A673 (cell line): Measurements from ENCODE around the gene CFAP210. TPM values are rescaled to one million over a fixed set of nuclear protein-coding genes. Genes with fewer than 3 reads are reported as not detected.
A peak's percentile ranks its signal among the peaks of the same experiment; 100 is the strongest.

Experiments used
- BruUV-seq: library from RNA; stranded (reverse); fragments of 400-500 nt; replicated peaks from 2 replicates; lab custom pipeline; 2021; lab: Mats Ljungman, UMichigan
- CTCF ChIA-PET: fragments of 300-600 bp; sonication (Branson Sonifier 250); formaldehyde crosslinking; loops from one replicate; lab custom pipeline; 2022; ENCODE audit warnings: antibody characterized with exemption; lab: Charles Lee
- POLR2A ChIA-PET: fragments of 300-600 bp; sonication (Branson Sonifier 250); formaldehyde crosslinking; loops from one replicate; lab custom pipeline; 2022; ENCODE audit warnings: antibody characterized with exemption; ENCODE audit not compliant: low non-redundant PET; lab: Charles Lee
- DNase-seq: peaks from one replicate; pipeline ENCODE4 v3.0.0-alpha.2; 2015; ENCODE audit warnings: low spot score
- H3K27ac ChIP-seq: fragments of 200-600 bp; sonication (generic); 2 replicates; pipeline ENCODE4 v1.5.1; 2016; ENCODE audit warnings: mixed run types, low read depth, mild to moderate bottlenecking, mixed read lengths, antibody characterized with exemption, low read length; ENCODE audit not compliant: poor library complexity, severe bottlenecking
- H3K27me3 ChIP-seq: fragments of 200-600 bp; sonication (generic); replicated peaks from 2 replicates; pipeline ENCODE4 v1.6.1; 2017; ENCODE audit warnings: mixed run types, low read depth, mild to moderate bottlenecking, mixed read lengths, antibody characterized with exemption, low read length; ENCODE audit not compliant: insufficient read depth, poor library complexity
- H3K36me3 ChIP-seq: fragments of 200-600 bp; sonication (generic); 2 replicates; pipeline ENCODE4 v1.6.1; 2016; ENCODE audit warnings: mixed run types, mild to moderate bottlenecking, mixed read lengths, antibody characterized with exemption, low read length; ENCODE audit not compliant: insufficient read depth, poor library complexity, severe bottlenecking
- H3K4me1 ChIP-seq: fragments of 200-600 bp; sonication (generic); 2 replicates; pipeline ENCODE4 v1.6.1; 2017; ENCODE audit warnings: mixed run types, mild to moderate bottlenecking, mixed read lengths, antibody characterized with exemption, low read length; ENCODE audit not compliant: insufficient read depth, poor library complexity, severe bottlenecking
- H3K4me3 ChIP-seq: fragments of 200-600 bp; sonication (generic); 2 replicates; pipeline ENCODE4 v1.5.1; 2016; ENCODE audit warnings: low read depth, mixed run types, mild to moderate bottlenecking, mixed read lengths, low read length; ENCODE audit not compliant: poor library complexity, severe bottlenecking
- H3K9me3 ChIP-seq: fragments of 200-600 bp; sonication (generic); 2 replicates; pipeline ENCODE4 v1.6.1; 2016; ENCODE audit warnings: mixed run types, low read depth, mild to moderate bottlenecking, mixed read lengths, antibody characterized with exemption, low read length; ENCODE audit not compliant: poor library complexity, severe bottlenecking
- EZH2 ChIP-seq: fragments of 200-600 bp; sonication (generic); IDR thresholded peaks from 2 replicates; pipeline ENCODE4 v1.6.1; 2017; ENCODE audit warnings: borderline replicate concordance, low read depth, mild to moderate bottlenecking, mixed read lengths, antibody characterized with exemption, low read length; ENCODE audit not compliant: poor library complexity, severe bottlenecking
- intact Hi-C: fragments of 100-400 bp; cut with micrococcal nuclease; formaldehyde crosslinking; loops from one replicate; pipeline ENCODE4 v1.10.0; 2022; ENCODE audit not compliant: unreplicated experiment
- total RNA-seq: library from RNA; stranded (reverse); gene quantifications from 2 replicates; pipeline ENCODE4 v1.2.3, GENCODE V29; 2021
- TF ChIP-seq, protein P1 (sequence below): fragments of 300-800, 200-600 bp; sonication (generic); conservative IDR thresholded peaks from 2 replicates; pipeline ENCODE4 v1.5.1; 2017; ENCODE audit warnings: low read depth, mild to moderate bottlenecking, antibody characterized with exemption, low read length, moderate library complexity, mixed read lengths

The CFAP210 gene
- total RNA-seq, 1 experiment from 2014 or later, result 0.37 TPM

DNA sequence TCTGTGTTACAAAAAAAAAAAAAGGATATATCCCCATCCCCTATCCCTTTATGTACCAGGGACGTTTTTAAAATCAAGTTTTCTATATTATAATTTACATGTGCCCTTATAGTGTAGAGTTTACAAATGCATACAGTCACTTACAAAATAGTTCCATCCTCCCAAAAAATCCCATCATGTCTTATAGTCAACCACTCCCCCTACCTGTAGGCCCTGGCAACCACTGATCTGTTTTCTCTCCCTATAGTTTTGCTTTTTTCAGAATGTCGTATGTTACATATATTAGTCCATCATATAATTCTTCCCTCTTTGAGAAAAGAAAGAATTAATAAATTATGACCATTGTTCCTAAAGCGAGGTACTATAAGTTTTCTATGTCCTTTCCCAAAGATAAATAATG, 17.8 kb downstream of the CFAP210 start:
- Histone ChIP-seq H3K36me3 (no peaks in the 10 kb centered on the region), H3K9me3 (no peaks in the 10 kb centered on the region), H3K4me3 (no peak overlapping the region), H3K4me1 (no peaks in the 10 kb centered on the region), H3K27ac (no peak overlapping the region), H3K27me3 (no peaks in the 10 kb centered on the region)
- peak; percentile 19 for DNase-seq
- CTCF ChIA-PET, result no interaction called here
- intact Hi-C loops, result loop anchor here (2.0 kb wide), 1 partner anchor 148 kb away; no protein-coding TSS in a partner anchor
- TF ChIP-seq, protein P1, sequence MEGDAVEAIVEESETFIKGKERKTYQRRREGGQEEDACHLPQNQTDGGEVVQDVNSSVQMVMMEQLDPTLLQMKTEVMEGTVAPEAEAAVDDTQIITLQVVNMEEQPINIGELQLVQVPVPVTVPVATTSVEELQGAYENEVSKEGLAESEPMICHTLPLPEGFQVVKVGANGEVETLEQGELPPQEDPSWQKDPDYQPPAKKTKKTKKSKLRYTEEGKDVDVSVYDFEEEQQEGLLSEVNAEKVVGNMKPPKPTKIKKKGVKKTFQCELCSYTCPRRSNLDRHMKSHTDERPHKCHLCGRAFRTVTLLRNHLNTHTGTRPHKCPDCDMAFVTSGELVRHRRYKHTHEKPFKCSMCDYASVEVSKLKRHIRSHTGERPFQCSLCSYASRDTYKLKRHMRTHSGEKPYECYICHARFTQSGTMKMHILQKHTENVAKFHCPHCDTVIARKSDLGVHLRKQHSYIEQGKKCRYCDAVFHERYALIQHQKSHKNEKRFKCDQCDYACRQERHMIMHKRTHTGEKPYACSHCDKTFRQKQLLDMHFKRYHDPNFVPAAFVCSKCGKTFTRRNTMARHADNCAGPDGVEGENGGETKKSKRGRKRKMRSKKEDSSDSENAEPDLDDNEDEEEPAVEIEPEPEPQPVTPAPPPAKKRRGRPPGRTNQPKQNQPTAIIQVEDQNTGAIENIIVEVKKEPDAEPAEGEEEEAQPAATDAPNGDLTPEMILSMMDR, result peak; percentile 63
- TF ChIP-seq EZH2, result no peak
- POLR2A ChIA-PET, result no interaction called here
- no TSS peak for BruUV-seq

DNA sequence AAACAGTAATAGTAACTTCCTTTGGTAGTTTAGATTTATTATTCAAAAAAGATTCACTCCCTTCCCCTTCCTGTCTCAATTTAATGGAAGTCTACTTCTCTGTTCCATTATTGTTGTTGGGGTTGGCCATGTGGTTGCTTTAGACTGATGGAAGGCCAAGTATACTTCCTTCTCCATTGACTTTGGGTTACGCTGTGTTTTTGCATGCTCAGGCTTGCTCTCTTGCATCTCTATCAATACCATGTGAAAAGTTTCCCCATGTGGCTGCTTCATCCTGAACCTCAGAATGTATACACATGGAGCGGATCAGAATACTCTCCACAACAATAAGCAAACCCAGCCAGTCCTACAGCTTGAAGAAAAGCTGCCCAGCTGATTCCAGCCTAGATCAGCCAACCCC, 20.3 kb downstream of the CFAP210 start:
- Histone ChIP-seq H3K27me3 (no peaks in the 10 kb centered on the region), H3K36me3 (no peaks in the 10 kb centered on the region), H3K9me3 (no peaks in the 10 kb centered on the region), H3K27ac (no peak overlapping the region), H3K4me3 (no peak overlapping the region), H3K4me1 (no peaks in the 10 kb centered on the region)
- intact Hi-C loops, result no loop called here
- no TSS peak for BruUV-seq
- CTCF ChIA-PET, result no interaction called here
- TF ChIP-seq, protein P1, result no peak
- no peak for DNase-seq
- POLR2A ChIA-PET, result no interaction called here

DNA sequence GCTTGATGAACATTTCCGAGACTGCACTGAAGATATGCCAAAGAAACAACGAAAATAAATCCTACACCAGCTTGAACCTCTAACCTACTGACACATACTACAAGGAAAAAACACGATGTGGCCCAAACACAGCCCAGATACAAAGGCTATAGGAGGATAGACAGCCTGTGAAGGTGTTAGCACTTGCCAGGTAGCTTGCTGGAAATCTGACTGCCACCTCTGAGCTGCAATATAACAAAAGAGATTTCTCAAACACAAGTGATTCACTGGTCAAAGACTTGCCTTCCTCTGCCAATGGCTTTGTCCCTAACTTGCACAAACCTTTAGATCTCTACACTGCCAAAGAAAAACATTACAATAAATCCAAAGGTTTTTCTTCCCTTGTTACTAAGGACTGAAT, 21.1 kb downstream of the CFAP210 start:
- no peaks in the 10 kb centered on the region for H3K9me3 ChIP-seq
- CTCF ChIA-PET, result interaction anchor here (0.6 kb wide), 1 partner anchor 221 kb away, joined by 3 read pairs; no protein-coding TSS in a partner anchor
- H3K4me3 ChIP-seq, result no peak overlapping the region
- TF ChIP-seq, protein P1, result no peak
- TF ChIP-seq EZH2, result no peak
- no peak overlapping the region for H3K27ac ChIP-seq
- no TSS peak for BruUV-seq
- no peaks in the 10 kb centered on the region for H3K27me3 ChIP-seq
- H3K36me3 ChIP-seq, result no peaks in the 10 kb centered on the region
- DNase-seq, result no peak
- POLR2A ChIA-PET, result no interaction called here
- H3K4me1 ChIP-seq, result no peaks in the 10 kb centered on the region
- intact Hi-C loops, result no loop called here
